A549 (cell line): ENCODE measurements around the gene STXBP4.

Source experiments
- CBX8 ChIP-seq: fragments of 200-600 bp; sonication (generic); IDR thresholded peaks from 2 replicates; pipeline ENCODE4 v1.6.1; 2016
- HEYL ChIP-seq: fragments of 250-450 bp; sonication (Bioruptor Pico); IDR thresholded peaks from 2 replicates; pipeline ENCODE4 v1.8.0; 2021; ENCODE audit warnings: mild to moderate bottlenecking, moderate library complexity
- KDM1A ChIP-seq: fragments of 200-600 bp; sonication (generic); IDR thresholded peaks from 2 replicates; pipeline ENCODE4 v1.6.1; 2016; ENCODE audit warnings: low read depth, mild to moderate bottlenecking
- POLR2A ChIP-seq: IDR thresholded peaks from 2 replicates; pipeline ENCODE4 v1.6.1; 2012; ENCODE audit warnings: mild to moderate bottlenecking, low read length
- RAD21 ChIP-seq, 2 experiments: fragments of >200 bp in 1 of 2; sonication (Bioruptor Twin) in 1 of 2; formaldehyde crosslinking in 1 of 2; IDR thresholded peaks in 1 of 2; conservative IDR thresholded peaks in 1 of 2; 2 replicates in 1 of 2; 3 replicates in 1 of 2; pipeline ENCODE4 v1.6.1; 2012 to 2018; ENCODE audit warnings: inconsistent platforms in 1 of 2
- TF ChIP-seq, protein P1 (sequence below): fragments of >200 bp; sonication (Bioruptor Twin); formaldehyde crosslinking; IDR thresholded peaks from 3 replicates; pipeline ENCODE4 v1.5.1; 2016
- TF ChIP-seq, protein P2 (sequence below): fragments of 150-350 bp; IDR thresholded peaks from 2 replicates; pipeline ENCODE4 v1.6.1; 2014; ENCODE audit warnings: low read depth, mild to moderate bottlenecking, low read length

DNA sequence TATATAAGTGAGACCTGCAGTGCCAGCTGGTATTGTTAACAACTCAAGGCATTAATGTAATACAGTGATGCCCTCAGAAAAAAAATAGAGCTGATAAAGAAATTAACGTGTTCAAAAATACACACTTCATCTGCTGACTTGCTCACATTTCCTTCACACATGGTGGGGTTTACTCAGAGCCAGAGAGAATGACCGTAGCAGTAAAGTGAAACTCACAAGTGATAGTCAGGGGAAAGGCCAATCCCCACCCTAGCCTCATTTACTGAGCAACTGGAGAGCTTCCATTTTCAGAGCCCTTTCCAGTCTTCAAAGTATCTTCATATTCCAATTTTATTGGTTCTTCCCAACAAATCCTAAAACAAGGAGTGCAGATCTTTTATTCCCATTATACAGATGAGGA is 222.2 kb downstream of the STXBP4 start:
- TF ChIP-seq, protein P1, sequence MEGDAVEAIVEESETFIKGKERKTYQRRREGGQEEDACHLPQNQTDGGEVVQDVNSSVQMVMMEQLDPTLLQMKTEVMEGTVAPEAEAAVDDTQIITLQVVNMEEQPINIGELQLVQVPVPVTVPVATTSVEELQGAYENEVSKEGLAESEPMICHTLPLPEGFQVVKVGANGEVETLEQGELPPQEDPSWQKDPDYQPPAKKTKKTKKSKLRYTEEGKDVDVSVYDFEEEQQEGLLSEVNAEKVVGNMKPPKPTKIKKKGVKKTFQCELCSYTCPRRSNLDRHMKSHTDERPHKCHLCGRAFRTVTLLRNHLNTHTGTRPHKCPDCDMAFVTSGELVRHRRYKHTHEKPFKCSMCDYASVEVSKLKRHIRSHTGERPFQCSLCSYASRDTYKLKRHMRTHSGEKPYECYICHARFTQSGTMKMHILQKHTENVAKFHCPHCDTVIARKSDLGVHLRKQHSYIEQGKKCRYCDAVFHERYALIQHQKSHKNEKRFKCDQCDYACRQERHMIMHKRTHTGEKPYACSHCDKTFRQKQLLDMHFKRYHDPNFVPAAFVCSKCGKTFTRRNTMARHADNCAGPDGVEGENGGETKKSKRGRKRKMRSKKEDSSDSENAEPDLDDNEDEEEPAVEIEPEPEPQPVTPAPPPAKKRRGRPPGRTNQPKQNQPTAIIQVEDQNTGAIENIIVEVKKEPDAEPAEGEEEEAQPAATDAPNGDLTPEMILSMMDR, result no peak
- TF ChIP-seq POLR2A, result no peak
- TF ChIP-seq HEYL (CRISPR knock-in tag), result no peak
- TF ChIP-seq RAD21 (conservative IDR thresholded peaks at IDR 0.05 in 1 of 2, IDR thresholded peaks at IDR 0.05 in 1 of 2), result no peak
- TF ChIP-seq, protein P2, sequence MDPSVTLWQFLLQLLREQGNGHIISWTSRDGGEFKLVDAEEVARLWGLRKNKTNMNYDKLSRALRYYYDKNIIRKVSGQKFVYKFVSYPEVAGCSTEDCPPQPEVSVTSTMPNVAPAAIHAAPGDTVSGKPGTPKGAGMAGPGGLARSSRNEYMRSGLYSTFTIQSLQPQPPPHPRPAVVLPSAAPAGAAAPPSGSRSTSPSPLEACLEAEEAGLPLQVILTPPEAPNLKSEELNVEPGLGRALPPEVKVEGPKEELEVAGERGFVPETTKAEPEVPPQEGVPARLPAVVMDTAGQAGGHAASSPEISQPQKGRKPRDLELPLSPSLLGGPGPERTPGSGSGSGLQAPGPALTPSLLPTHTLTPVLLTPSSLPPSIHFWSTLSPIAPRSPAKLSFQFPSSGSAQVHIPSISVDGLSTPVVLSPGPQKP, result no peak
- no peak for TF ChIP-seq KDM1A
- no peak for TF ChIP-seq CBX8
